ENCODE measurements around the gene DPP10.

DNA sequence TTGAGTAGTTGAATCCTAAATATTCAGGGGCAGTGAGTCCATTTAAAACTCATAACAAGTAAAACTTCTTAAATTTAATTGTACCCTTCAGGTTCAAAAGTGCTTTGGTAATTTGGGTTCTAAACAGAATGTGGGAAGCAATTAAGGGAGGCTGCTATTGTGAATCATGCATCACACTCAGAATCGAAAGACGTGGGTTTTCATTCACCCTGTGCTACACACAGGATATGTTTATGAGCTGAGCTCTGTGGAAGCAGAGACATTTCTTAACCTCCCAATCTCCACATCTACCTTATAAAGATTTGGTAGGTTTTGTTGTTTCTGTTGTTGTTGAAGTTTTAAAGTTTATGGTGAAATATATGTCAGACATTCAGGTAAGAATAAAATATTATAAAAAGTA is 633.4 kb downstream of the DPP10 start:
- TF ChIP-seq, protein P1, sequence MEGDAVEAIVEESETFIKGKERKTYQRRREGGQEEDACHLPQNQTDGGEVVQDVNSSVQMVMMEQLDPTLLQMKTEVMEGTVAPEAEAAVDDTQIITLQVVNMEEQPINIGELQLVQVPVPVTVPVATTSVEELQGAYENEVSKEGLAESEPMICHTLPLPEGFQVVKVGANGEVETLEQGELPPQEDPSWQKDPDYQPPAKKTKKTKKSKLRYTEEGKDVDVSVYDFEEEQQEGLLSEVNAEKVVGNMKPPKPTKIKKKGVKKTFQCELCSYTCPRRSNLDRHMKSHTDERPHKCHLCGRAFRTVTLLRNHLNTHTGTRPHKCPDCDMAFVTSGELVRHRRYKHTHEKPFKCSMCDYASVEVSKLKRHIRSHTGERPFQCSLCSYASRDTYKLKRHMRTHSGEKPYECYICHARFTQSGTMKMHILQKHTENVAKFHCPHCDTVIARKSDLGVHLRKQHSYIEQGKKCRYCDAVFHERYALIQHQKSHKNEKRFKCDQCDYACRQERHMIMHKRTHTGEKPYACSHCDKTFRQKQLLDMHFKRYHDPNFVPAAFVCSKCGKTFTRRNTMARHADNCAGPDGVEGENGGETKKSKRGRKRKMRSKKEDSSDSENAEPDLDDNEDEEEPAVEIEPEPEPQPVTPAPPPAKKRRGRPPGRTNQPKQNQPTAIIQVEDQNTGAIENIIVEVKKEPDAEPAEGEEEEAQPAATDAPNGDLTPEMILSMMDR (conservative IDR thresholded peaks at IDR 0.05; ENCODE audit: low read length): no peak
- no peak for TF ChIP-seq EZH2phosphoT487 (IDR thresholded peaks at IDR 0.05; ENCODE audit: borderline replicate concordance)
